ENCODE measurements around the gene DCDC2.
A peak's percentile ranks its signal among the peaks of the same experiment; 100 is the strongest.
"Not testable (repeated sequence)": the region's sequence is repeated elsewhere in the genome, so short reads cannot be mapped to it uniquely, and the experiment has no call there.

The DCDC2 gene

GRCh38 chr6:24381476-24382219 is 23.8 kb upstream of the DCDC2 start:
- DNase-seq (ENCODE audit: low read depth in 1 of 2, low spot score in 1 of 2), result no peak

- no peak for DNase-seq (ENCODE audit: low read depth in 1 of 2, low spot score in 1 of 2)
Measured at GRCh38 chr6:24378473-24379097, 20.7 kb upstream of the DCDC2 start.

- DNase-seq (ENCODE audit: low read depth in 1 of 2, low spot score in 1 of 2), result no peak
Measured at GRCh38 chr6:24376871-24377270, 19.0 kb upstream of the DCDC2 start.

GRCh38 chr6:24374612-24375011 is 16.8 kb upstream of the DCDC2 start:
- DNase-seq (ENCODE audit: low read depth in 1 of 2, low spot score in 1 of 2), result no peak

- DNase-seq (ENCODE audit: low read depth in 1 of 2, low spot score in 1 of 2), result not testable (repeated sequence)
Measured at GRCh38 chr6:24365103-24365633, 7.3 kb upstream of the DCDC2 start.

- not testable (repeated sequence) for DNase-seq (ENCODE audit: low read depth in 1 of 2, low spot score in 1 of 2)
Measured at GRCh38 chr6:24362363-24362762, 4.5 kb upstream of the DCDC2 start.

GRCh38 chr6:24359640-24360454 is 2.0 kb upstream of the DCDC2 start:
- DNase-seq (ENCODE audit: low read depth in 1 of 2, low spot score in 1 of 2), result peak; percentile 63 to 74

- no peak for DNase-seq (ENCODE audit: low read depth in 1 of 2, low spot score in 1 of 2)
Measured at GRCh38 chr6:24358219-24358821, 461 bp upstream of the DCDC2 start.

- DNase-seq (ENCODE audit: low read depth in 1 of 2, low spot score in 1 of 2), result no peak
Measured at GRCh38 chr6:24356310-24356973, 1.4 kb downstream of the DCDC2 start.

GRCh38 chr6:24355393-24355792 is 2.5 kb downstream of the DCDC2 start:
- no peak for DNase-seq (ENCODE audit: low read depth in 1 of 2, low spot score in 1 of 2)

- DNase-seq (ENCODE audit: low read depth in 1 of 2, low spot score in 1 of 2), result no peak
Measured at GRCh38 chr6:24353861-24354260, 4.0 kb downstream of the DCDC2 start.

GRCh38 chr6:24352434-24352833 is 5.4 kb downstream of the DCDC2 start:
- DNase-seq (ENCODE audit: low read depth in 1 of 2, low spot score in 1 of 2), result no peak

- no peak for DNase-seq (ENCODE audit: low read depth in 1 of 2, low spot score in 1 of 2)
Measured at GRCh38 chr6:24344976-24345375, 12.9 kb downstream of the DCDC2 start.

- no peak for DNase-seq (ENCODE audit: low read depth in 1 of 2, low spot score in 1 of 2)
Measured at GRCh38 chr6:24340998-24341938, 16.6 kb downstream of the DCDC2 start.

- DNase-seq (ENCODE audit: low read depth in 1 of 2, low spot score in 1 of 2), result no peak
Measured at GRCh38 chr6:24339932-24340331, 17.9 kb downstream of the DCDC2 start.

- DNase-seq (ENCODE audit: low read depth in 1 of 2, low spot score in 1 of 2), result no peak
Measured at GRCh38 chr6:24334285-24334684, 23.6 kb downstream of the DCDC2 start.

- DNase-seq (ENCODE audit: low read depth in 1 of 2, low spot score in 1 of 2), result no peak
Measured at GRCh38 chr6:24332317-24332716, 25.5 kb downstream of the DCDC2 start.

- no peak for DNase-seq (ENCODE audit: low read depth in 1 of 2, low spot score in 1 of 2)
Measured at GRCh38 chr6:24330137-24330732, 27.6 kb downstream of the DCDC2 start.

GRCh38 chr6:24329451-24329850 is 28.4 kb downstream of the DCDC2 start:
- DNase-seq (ENCODE audit: low read depth in 1 of 2, low spot score in 1 of 2), result no peak
